Gastroesophageal sphincter (tissue), 4 donors: ENCODE data around the gene ENO3. TPM values are rescaled to one million over a fixed set of nuclear protein-coding genes. Genes with fewer than 3 reads are reported as not detected.
A peak's percentile ranks its signal among the peaks of the same experiment; 100 is the strongest.
"Not testable (repeated sequence)": the region's sequence is repeated elsewhere in the genome, so short reads cannot be mapped to it uniquely, and the experiment has no call there.

Experiments used
- ATAC-seq: fragments of 150-250 bp; one replicate; pipeline ENCODE4 v1.9.1; 2016; ENCODE audit warnings: mild to moderate bottlenecking, moderate library complexity
- H3K27ac ChIP-seq, 4 donors: fragments of 200-600 bp; sonication (generic) in 3 of 4; 1 replicate in 3 of 4; 2 replicates in 1 of 4; pipeline ENCODE4 v1.5.1; 2016 to 2019
- H3K27me3 ChIP-seq: fragments of 200-600 bp; sonication (generic); one replicate; pipeline ENCODE4 v1.5.1; 2019
- H3K36me3 ChIP-seq, 2 donors: fragments of 200-600 bp; sonication (generic); one replicate each; pipeline ENCODE4 v1.5.1; 2019; ENCODE audit warnings: control low read depth in 1 of 2
- H3K4me1 ChIP-seq, 3 donors: fragments of 200-600 bp; sonication (generic); 1 replicate in 2 of 3; 2 replicates in 1 of 3; pipeline ENCODE4 v1.5.1; 2016 to 2019; ENCODE audit warnings: control low read depth in 2 of 3
- H3K4me3 ChIP-seq, 2 donors: fragments of 200-600 bp; sonication (generic); one replicate each; pipeline ENCODE4 v1.5.1; 2019; ENCODE audit warnings: mild to moderate bottlenecking in 1 of 2, moderate library complexity in 1 of 2
- H3K9me3 ChIP-seq, 3 donors: fragments of 200-600 bp; sonication (generic); one replicate each; pipeline ENCODE4 v1.5.1; 2017 to 2019; ENCODE audit warnings: control low read depth in 2 of 3
- CTCF ChIP-seq, 4 experiments: fragments of 200-600 bp in 2 of 4; fragments of 450-650 bp in 2 of 4; sonication (generic) in 1 of 4; IDR thresholded peaks; one replicate each; pipeline ENCODE4 v1.5.1; 2017 to 2019; ENCODE audit warnings: antibody characterized with exemption in 4 of 4, mild to moderate bottlenecking in 2 of 4, moderate library complexity in 2 of 4
- EP300 ChIP-seq: sonication (generic); formaldehyde crosslinking; IDR thresholded peaks from one replicate; pipeline ENCODE4 v1.6.1; 2017; ENCODE audit warnings: antibody characterized with exemption, mild to moderate bottlenecking
- POLR2A ChIP-seq, 2 donors: fragments of 450-650 bp; IDR thresholded peaks; one replicate each; pipeline ENCODE4 v1.6.1; 2017; ENCODE audit warnings: antibody characterized with exemption in 2 of 2, mild to moderate bottlenecking in 2 of 2, moderate library complexity in 1 of 2
- POLR2AphosphoS5 ChIP-seq: sonication (generic); formaldehyde crosslinking; IDR thresholded peaks from one replicate; pipeline ENCODE4 v1.6.1; 2017; ENCODE audit warnings: antibody characterized with exemption
- WGBS, 2 donors: methylation state at CpG; one replicate each; pipeline ENCODE4 v1.1.5; 2018; ENCODE audit warnings: low coverage in 1 of 2; 5-methylcytosine and 5-hydroxymethylcytosine counted together
- total RNA-seq, 4 donors: library from RNA; depleted of rRNA; stranded (reverse); fragments of >200 nt; gene quantifications; one replicate each; pipeline ENCODE4 v1.1.0, GENCODE V29; 2016

Gene ENO3
- total RNA-seq, 4 donors from 2014 or later, result 1.5 to 16.2 (median 7.6) TPM

GRCh38 chr17:4908301-4908700, 42.6 kb upstream of the ENO3 start:
- ATAC-seq, result no peak
- peak overlapping the region in 3 of 4 donors; percentile 14 to 68 (median 44) for H3K27ac ChIP-seq
- H3K27me3 ChIP-seq, result peaks cover 12% of the 10 kb centered on the region

GRCh38 chr17:4908711-4909496, 42.0 kb upstream of the ENO3 start:
- no peaks in the 10 kb centered on the region for H3K9me3 ChIP-seq
- H3K36me3 ChIP-seq, result no peaks in the 10 kb centered on the region
- H3K4me1 ChIP-seq, result peaks cover 0 to 16% (median 0%) of the 10 kb centered on the region in 3 donors
- peak; percentile 97 for ATAC-seq
- 0 to 17% methylated on average over 1 to 2 of the region's 20 CpGs for WGBS, 2 donors
- peaks cover 10% of the 10 kb centered on the region for H3K27me3 ChIP-seq
- TF ChIP-seq CTCF (IDR thresholded peaks at IDR 0.05) (peak; percentile 54 to 94 (median 90)), POLR2A (IDR thresholded peaks at IDR 0.05) (no peak)
- no peak overlapping the region for H3K4me3 ChIP-seq
- peak overlapping the region in 3 of 4 donors; percentile 14 to 68 (median 44) for H3K27ac ChIP-seq

More at GRCh38 chr17:4908301-4908700, 42.6 kb upstream of the ENO3 start:
- TF ChIP-seq CTCF (IDR thresholded peaks at IDR 0.05) (no peak), POLR2AphosphoS5 (no peak), POLR2A (IDR thresholded peaks at IDR 0.05) (no peak), EP300 (no peak)
- H3K4me1 ChIP-seq, result peaks cover 0 to 16% (median 0%) of the 10 kb centered on the region in 3 donors
- H3K4me3 ChIP-seq, result no peak overlapping the region
- no peaks in the 10 kb centered on the region for H3K36me3 ChIP-seq
- no peaks in the 10 kb centered on the region for H3K9me3 ChIP-seq
- WGBS, 2 donors, result 80 to 88% methylated on average over 1 of the region's 10 CpGs

GRCh38 chr17:4913994-4914393, 36.9 kb upstream of the ENO3 start:
- ATAC-seq, result no peak
- H3K36me3 ChIP-seq, result no peaks in the 10 kb centered on the region

GRCh38 chr17:4914551-4914950, 36.4 kb upstream of the ENO3 start:
- WGBS, 2 donors, result 84 to 86% methylated on average over 3 to 4 of the region's 4 CpGs
- H3K4me1 ChIP-seq, H3K27me3 ChIP-seq, H3K9me3 ChIP-seq, ATAC-seq, H3K36me3 ChIP-seq, H3K4me3 ChIP-seq, H3K27ac ChIP-seq: not testable (repeated sequence)

More at GRCh38 chr17:4913994-4914393, 36.9 kb upstream of the ENO3 start:
- WGBS, 2 donors, result 70 to 75% methylated on average over 1 of the region's 1 CpG
- TF ChIP-seq EP300 (no peak), POLR2A (IDR thresholded peaks at IDR 0.05) (no peak), CTCF (IDR thresholded peaks at IDR 0.05) (no peak), POLR2AphosphoS5 (no peak)
- peaks cover 0 to 7% (median 0%) of the 10 kb centered on the region in 3 donors for H3K4me1 ChIP-seq
- H3K27me3 ChIP-seq, result no peaks in the 10 kb centered on the region
- no peak overlapping the region for H3K27ac ChIP-seq
- H3K4me3 ChIP-seq, result no peak overlapping the region
- H3K9me3 ChIP-seq, result no peaks in the 10 kb centered on the region

GRCh38 chr17:4919511-4920047, 31.3 kb upstream of the ENO3 start:
- WGBS, 2 donors, result 47 to 52% methylated on average over 6 to 8 of the region's 8 CpGs
- Histone ChIP-seq H3K4me1 (no peaks in the 10 kb centered on the region), H3K36me3 (no peaks in the 10 kb centered on the region), H3K4me3 (no peak overlapping the region), H3K27me3 (no peaks in the 10 kb centered on the region), H3K9me3 (no peaks in the 10 kb centered on the region), H3K27ac (no peak overlapping the region)
- no peak for ATAC-seq
- TF ChIP-seq CTCF (IDR thresholded peaks at IDR 0.05) (no peak), EP300 (no peak), POLR2A (IDR thresholded peaks at IDR 0.05) (no peak), POLR2AphosphoS5 (no peak)
